Esophagus mucosa (tissue), 1 donor: ENCODE results near the gene KRTAP2-1. TPM values are rescaled to one million over a fixed set of nuclear protein-coding genes. Genes with fewer than 3 reads are reported as not detected.
"Not testable (repeated sequence)": the region's sequence is repeated elsewhere in the genome, so short reads cannot be mapped to it uniquely, and the experiment has no call there.

Experiments used
- ATAC-seq: fragments of 200-7000 bp; cut with Tn5 transposase; one replicate; pipeline ENCODE4 v1.9.1; 2020
- total RNA-seq: library from RNA; stranded (reverse); gene quantifications from one replicate; pipeline ENCODE4 v1.2.4, GENCODE V29; 2023
- donor health status: DM: yes; HTN: yes; CAD: no.

KRTAP2-1 gene
- total RNA-seq, 1 donor from 2014 or later, result not detected

DNA sequence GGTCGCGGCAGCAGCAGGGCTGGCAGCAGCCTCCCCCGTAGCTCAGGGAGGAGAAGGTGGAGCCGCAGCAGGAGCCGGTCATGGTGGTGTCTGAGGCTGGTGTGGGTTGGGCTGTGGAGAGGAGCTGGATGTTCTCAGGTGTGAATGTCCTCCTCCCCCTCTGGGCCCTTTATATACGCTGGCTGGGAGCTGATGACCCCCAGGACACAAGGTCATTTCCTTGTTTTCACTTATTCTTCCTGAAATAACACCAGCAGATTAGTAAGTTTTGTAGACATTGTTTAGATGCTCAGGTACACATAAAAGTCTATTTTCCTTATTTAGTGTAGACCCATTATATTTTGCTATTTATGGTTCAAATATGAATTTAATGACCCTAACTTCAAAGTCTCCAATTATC lies 8.0 kb upstream of the KRTAP2-1 start, which contains the start of gene KRTAP2-2:
TSS of gene KRTAP2-2 (minus strand) at position 101 of the 400 bp plus-strand sequence. CDS start at position 82, 19 bp downstream.
- not testable (repeated sequence) for ATAC-seq

DNA sequence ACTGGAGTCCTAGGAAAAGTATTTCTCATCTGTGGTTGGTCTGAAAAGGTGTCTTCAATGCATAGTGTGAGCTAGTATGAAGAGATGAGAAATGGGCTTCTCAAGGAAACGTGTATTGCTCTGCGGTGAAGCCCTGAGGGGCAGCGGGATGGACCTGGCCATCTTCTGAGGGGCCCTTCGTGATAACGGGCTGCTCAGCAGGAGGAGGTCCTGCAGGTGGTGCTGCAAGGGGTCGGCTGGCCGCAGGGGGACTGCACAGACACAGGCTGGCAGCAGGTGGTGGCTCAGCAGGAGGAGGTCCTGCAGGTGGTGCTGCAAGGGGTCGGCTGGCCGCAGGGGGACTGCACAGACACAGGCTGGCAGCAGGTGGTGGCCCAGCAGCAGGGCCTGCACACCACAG lies 7.4 kb upstream of the KRTAP2-1 start:
- ATAC-seq, result not testable (repeated sequence)

DNA sequence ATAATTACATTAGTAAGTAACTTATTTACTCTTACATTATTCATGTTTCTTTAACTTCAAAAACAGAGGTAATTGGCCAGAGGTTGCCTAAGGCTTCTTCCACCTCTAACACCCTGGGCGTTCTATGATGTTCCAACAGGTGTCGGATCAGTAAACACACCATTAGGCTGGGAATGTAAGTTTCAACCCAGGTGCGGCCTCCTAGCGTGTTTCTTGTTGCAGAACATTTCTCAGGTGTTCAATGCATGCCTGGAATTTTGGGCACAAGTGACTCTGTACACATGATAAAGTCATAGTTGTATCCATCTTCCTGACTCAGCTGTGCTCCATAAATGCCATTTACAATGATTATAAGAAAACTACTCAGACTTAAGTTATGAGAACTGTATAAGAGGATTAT lies 6.9 kb upstream of the KRTAP2-1 start:
- ATAC-seq, result no peak

DNA sequence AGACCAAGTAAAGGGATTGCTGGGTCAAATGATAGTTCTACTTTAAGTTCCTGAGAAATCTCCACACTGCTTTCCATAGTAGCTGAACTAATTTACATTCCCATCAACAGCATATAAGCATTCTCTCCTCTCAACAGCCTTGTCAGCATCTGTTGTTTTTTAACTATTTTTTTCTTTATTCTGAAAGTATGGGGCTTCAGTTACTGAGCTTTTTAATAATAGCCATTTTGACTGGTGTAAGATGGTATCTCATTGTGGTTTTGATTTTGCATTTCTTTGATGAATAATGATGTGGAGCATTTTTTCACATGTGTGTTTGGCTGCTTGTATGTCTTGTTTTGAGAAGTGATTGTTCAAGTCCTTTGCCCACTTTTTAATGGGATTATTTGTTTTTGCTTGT lies 5.5 kb upstream of the KRTAP2-1 start:
- no peak for ATAC-seq

DNA sequence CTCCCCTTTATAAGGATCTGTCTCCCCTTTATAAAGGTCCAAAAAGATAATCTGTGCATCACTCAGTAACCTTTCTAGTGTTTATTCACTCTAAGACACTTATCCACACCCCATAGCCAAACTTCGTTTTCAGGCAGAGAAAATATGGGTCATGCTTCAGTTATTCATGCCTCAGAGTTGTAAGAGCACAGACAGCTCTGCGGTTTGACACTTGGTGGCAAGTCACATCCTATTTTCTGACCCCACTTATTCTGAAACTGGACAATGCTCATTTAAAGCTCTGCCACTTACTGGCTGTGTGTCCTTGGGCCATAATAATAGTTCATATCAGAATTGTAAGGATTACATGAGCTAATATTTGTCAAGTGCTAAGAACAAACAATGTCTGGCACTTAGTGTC lies 2.0 kb upstream of the KRTAP2-1 start:
- no peak for ATAC-seq

DNA sequence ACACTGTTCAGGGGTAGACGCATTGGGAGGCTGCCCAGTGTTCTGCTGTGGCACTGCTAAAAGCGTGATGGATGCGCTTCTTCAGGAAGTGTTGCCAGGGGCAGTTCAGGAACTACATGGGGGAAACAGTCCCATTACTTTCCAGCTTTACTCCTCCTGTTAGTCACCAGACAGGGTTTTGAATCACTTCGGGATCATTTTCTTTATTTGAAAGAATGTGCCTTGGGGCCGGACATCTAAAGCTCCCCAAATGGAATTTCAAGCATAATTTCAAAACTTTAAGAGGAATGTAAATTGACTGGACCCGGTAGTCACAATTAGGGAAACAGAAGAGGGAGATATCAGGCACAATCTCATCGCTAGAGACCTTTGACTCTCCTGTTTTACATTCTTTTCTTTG lies 1.3 kb upstream of the KRTAP2-1 start:
- ATAC-seq, result no peak

DNA sequence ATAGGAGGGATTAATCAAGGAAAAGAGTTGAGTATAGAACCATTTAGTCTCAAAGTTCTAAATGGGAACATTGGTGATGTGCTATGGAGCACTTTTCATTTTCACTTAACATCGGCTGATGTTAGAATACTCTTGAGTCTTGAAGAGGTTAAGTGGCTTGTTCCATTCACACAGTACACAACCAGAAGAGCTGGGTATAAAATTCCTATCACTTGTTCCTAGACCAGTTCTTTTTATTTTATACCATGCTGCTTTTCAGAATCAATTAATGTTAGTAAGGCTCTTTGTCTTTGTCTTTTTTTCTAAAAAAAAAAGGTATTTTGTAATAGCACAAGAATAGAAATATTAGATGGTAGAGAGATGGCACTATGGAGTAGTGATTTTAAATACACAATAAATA lies 4.2 kb downstream of the KRTAP2-1 start:
- ATAC-seq, result no peak

DNA sequence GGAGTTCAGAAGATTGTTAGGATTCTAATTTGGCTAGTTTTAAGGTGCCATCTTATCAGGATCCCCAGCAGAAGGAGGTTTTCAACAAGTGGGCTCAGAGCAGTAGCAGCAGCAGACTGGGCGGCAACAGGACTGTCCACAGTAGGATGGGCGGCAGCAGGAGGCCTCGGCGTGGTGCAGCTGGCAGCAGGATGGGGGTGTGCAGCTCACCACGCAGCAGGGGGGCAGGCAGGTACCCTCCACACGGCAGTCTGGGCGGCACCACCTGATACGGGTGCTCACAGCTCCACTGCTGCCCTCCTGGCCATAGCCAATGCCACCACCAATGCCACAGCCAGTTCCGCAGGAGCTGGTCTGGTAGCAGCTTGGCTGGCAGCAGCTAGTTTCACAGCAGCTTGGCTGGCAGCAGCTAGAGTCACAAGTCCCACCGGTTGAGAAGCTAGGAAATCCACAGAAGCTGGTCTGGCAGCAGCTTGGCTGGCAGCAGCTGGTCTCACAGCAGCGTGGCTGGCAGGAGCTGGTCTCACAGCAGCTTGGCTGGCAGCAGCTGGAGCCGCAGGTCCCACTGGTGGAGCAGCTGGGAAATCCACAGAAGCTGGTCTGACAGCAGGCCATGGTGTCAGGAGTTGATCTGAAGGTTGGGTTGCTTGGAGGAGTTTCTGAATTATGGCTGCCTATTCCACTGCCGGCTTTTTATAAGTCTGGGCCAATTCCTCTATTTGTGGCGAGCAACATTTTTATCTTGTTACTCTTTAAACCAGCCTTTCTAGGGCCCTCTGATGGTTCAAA lies 6.1 kb downstream of the KRTAP2-1 start, which contains the start of gene KRTAP1-1:
TSS of gene KRTAP1-1 (minus strand) at position 668 of the 789 bp plus-strand sequence. CDS start at position 615, 53 bp downstream.
- ATAC-seq, result peak; percentile 39

DNA sequence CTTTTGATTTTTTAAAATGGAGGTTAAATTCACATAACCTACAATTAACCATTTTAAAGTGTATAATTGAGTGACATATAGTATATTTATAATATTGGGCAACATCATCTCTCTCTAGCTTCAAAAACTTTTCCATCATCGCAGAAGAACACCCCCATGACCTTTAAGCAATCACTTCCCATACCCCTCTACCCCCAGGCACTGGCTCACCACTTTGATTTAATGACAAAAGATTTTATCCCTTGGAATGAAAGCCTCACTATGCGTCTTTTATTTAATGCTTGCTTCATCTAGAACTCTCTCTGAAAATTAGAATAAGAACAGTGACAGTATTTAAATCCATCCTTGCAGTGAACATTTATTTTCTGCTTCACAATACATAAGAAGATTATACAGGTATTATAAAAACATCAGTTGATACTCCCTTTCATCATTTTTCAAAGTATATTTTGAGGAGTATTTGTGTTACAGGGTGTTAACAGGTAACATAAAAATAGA lies 9.2 kb downstream of the KRTAP2-1 start:
- ATAC-seq, result no peak

DNA sequence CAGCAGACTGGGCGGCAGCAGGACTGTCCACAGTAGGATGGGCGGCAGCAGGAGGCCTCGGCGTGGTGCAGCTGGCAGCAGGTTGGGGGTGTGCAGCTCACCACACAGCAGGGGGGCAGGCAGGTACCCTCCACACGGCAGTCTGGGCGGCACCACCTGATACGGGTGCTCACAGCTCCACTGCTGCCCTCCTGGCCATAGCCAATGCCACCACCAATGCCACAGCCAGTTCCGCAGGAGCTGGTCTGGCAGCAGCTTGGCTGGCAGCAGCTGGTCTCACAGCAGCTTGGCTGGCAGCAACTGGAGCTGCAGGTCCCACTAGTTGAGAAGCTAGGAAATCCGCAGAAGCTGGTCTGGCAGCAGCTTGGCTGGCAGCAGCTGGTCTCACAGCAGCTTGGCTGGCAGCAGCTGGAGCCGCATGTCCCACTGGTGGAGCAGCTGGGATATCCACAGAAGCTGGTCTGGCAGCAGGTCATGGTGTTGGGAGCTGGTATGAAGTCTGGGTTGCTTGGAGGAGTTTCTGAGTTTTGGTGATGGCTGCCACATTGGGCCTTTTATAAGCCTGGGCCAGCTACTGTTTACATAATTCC lies 12.7 kb downstream of the KRTAP2-1 start, which contains the start of gene KRTAP1-3:
TSS of gene KRTAP1-3 (minus strand) at position 529 of the 590 bp plus-strand sequence. CDS start at position 476, 53 bp downstream.
- not testable (repeated sequence) for ATAC-seq

DNA sequence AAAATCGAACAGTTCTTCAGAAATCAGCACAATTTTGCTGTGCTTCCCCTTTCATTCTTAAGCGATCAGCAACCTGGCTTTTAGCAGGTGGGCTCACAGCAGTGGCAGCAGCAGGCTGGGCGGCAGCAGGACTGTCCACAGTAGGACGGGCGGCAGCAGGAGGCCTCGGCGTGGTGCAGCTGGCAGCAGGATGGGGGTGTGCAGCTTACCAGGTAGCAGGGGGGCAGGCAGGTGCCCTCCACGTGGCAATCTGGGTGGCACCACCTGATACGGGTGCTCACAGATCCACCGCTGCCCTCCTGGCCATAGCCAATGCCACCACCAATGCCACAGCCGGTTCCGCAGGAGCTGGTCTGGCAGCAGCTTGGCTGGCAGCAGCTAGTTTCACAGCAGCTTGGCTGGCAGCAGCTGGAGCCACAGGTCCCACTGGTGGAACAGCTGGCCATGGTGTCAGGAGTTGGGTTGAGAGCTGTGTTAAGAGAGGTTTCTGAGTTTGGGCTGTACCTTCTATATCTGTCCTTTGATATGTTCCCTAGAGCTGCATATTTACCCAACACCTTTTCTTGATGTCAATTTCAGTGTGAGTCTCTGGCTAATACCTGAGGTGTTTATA lies 17.4 kb downstream of the KRTAP2-1 start, which contains the start of gene KRTAP1-4:
TSS of gene KRTAP1-4 (minus strand) at position 563 of the 613 bp plus-strand sequence. CDS start at position 446, 117 bp downstream.
- ATAC-seq, result no peak

DNA sequence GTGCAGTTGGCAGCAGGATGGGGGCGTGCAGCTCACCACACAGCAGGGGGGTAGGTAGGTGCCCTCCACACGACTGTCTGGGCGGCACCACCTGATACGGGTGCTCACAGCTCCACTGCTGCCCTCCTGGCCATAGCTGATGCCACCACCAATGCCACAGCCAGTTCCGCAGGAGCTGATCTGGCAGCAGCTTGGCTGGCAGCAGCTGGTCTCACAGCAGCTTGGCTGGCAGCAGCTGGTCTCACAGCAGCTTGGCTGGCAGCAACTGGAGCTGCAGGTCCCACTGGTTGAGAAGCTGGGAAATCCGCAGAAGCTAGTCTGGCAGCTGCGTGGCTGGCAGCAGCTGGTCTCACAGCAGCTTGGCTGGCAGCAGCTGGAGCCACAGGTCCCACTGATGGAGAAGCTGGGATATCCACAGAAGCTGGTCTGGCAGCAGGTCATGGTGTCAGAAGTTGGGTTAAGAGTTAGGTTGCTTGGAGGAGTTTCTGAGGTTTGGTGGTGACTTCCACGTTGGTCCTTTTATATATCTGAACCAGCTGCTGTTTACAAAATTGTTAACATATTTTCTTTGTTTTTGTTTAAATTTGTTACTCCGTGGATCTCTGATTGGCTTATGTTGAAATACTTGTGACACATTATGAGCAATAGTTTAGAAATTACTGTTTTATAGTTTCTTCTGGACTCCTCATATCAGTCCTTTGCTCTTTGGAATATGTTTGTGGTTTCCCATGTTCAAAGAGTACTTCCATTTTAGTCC lies 20.2 kb downstream of the KRTAP2-1 start, which contains the start of gene KRTAP1-5:
TSS of gene KRTAP1-5 (minus strand) at position 494 of the 757 bp plus-strand sequence. CDS start at position 441, 53 bp downstream.
- peak; percentile 36 for ATAC-seq

DNA sequence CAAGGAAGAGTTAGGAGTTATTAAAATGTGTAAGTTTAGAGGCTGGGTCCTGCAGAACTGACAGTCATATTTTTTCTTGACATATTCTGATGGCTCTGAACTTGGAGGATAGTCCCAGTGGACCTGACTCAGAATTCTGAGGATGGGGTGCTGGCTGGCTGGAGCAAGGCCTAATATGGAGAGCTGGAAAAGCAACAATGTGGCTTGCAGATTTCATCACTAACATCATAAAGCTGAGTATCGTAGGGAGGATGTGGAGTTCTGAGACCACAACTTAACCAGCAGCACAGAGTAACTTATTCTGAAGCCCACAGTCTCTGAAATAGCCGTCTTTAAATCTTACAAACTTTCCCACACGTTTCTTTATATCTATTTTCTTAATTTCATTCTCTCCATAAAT lies 22.4 kb downstream of the KRTAP2-1 start:
- ATAC-seq, result no peak

DNA sequence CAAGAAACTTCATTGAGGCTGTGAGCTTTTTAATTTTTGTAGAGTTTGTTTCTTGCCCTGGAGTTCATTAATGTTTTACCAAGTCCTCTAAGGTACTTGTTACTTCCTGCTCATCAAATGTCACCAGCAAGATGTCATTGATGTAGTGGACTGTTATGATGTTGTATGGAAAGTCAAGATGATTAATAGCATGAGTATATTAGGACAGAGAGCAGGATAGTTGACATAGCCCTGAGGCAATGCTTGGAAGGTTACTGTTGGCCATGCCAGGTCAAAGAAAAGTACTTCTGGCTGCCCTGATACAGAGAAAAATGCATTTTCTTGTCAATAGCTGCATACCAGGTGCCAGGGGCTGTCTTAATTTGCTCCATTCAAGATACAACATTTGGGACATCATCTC lies 26.8 kb downstream of the KRTAP2-1 start:
- ATAC-seq, result no peak

DNA sequence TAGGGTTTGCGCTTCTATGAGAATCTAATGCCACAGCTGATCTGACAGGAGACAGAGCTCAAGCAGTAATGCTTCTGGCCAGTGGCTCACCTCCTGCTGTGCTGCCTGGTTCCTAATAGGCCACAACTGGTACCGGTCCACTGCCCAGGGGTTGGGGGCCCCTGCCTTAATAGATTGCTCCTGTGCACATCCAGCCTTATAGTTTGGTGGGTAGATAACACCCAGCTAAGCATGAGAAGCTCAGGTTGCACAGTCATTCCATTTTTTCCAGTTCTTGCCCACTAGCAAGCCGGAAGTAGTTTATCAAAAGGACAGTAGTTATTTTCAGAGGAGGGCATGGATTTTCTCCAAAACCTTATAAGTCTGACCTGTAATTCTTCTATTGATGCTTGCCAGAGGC lies 27.7 kb downstream of the KRTAP2-1 start:
- no peak for ATAC-seq

DNA sequence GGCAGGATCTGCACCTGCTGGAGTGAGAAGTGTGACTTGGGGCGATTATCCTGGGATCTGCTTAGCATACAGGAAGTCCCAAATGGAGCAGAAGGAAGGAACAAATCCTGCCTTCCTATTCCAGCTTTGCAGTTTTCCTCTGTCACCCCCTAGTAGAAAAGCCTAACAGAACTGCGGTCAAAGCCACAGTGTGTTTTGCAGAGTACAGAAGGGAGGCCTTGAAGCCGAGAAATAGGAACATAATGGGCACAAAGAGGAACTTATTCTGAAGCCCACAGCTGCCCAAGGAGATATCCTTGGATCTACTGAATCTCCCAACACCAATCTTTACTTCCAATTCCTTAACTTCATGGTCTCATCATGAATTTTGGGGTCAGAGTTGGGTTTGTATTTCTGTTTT lies 28.6 kb downstream of the KRTAP2-1 start:
- ATAC-seq, result no peak

DNA sequence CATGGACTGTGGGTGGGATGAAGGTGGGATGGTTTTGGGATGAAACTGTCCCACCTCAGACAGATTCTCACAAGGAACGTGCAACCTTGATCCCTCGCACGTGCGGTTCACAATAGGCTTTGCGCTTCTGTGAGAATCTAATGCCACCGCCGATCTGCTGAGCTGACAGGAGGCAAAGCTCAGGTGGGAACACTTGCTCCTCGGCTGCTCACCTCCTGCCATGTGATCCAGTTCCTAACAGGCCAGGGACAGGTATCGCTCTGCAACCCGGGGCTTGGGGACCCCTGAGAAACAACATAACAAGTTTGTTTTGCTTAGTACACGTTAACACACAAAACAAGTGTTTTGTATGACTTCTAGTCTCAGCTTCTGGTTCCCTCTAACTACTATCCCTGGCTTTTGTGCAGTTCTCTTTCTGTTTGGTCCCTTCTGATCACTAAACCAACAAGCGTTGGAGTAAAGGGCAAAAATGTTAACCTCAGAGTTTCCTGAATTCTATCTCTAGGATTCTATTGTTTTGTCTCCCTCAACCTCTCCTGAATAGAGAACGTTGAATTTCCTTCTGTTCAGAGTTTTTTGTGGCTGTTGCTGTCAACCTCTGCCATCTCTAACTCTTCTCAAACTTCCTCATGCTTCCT lies 30.4 kb downstream of the KRTAP2-1 start:
- no peak for ATAC-seq

DNA sequence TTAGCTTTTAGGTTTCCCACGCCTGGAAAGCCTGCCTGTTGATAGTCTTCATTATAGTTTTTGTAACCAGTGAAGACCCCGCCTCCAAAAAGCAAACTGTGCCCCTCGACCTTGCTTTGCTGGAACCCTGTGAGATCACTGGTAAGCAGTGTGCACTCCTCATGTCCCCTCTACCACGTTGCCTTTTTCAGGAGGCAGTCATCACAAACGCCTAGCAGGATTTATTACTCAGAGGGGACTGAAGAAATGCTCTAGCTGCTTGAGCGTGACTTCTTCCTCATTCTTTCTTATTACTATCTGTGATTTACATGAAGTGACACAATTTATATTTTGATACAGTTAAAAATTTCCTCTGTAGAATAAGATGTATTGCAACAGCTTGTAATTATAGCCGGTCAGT lies 31.7 kb downstream of the KRTAP2-1 start:
- no peak for ATAC-seq

DNA sequence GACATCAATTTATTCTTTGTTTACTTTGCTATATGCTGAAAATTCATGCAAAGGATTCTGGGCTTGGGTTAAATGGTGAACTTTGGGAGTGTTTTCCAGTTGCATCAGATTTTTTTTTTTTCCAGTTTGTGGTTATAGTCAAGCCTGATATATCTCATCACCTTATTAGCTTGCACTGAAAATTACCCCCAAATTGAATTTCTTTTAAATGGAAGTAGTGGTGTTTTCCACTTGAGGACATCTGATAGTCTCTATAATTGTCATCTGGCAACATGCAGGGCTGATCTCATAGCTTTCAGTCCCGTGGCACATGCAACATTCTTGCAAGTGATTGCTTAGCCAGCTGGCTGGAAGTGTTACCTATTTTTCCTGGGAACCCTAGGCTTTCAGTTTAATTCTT lies 33.5 kb downstream of the KRTAP2-1 start:
- ATAC-seq, result no peak

DNA sequence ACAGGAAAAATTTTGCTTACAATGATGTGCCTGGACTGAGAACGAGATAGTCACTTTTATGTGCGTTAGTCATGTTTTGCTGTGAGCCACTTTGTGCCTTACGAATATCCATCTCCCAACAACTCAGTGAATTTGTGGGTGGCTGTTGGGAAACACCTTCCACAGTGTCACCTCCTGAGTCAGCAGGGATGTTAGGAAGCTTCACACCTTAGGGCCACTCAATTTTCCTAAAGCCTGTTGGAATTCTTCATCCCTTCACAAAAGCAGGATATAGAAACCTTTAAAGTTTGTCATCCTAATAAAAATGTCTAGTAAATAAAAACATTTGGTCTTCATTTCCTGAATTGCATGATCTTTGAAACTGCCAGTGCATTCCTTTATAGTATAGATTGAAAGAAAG lies 33.9 kb downstream of the KRTAP2-1 start:
- ATAC-seq, result no peak

DNA sequence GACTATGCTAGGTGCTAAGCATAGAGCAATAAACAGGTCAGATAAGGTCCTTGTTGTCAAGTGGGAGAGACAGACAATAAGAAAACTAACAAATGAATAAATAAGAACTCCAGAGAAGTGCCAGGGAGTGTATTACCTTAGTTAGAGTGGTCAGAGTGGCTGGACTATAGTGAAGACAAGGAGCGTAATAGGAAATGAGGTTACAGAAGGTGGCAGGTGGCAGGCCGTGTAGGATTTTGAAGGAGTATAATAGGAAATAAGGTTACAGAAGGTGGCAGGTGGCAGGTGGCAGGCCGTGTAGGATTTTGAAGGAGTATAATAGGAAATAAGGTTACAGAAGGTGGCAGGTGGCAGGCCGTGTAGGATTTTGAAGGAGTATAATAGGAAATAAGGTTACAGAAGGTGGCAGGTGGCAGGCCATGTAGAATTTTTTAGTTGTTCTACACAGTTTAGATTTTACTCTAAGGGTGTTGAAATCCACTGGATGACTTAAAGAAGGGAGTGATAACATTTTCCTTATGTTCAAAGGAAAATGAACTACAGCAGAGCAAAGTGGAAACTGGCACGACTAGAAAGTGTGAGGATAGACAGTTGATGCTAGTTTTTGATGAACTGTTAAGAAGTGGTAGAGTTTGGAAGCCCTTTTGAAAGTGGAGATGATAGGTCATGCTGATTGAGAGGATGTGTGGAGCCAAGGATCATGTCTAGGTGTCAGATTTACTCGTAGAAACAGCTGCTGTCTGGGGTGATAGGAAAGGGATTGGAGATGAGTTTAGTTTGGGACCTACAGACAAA lies 34.6 kb downstream of the KRTAP2-1 start:
- no peak for ATAC-seq
